AG08396 (cell line): ENCODE results near the gene ZNF33A.
"Not testable (repeated sequence)": the region's sequence is repeated elsewhere in the genome, so short reads cannot be mapped to it uniquely, and the experiment has no call there.

Source experiments
- DNase-seq: peaks from one replicate; pipeline ENCODE4 v3.0.0; 2012; ENCODE audit warnings: low spot score, mixed read lengths

ZNF33A gene

GRCh38 chr10:38010119-38010903 is at the start of gene ZNF33A:
ZNF33A (plus strand) TSS chr10:38010675; CDS start chr10:38012342, 1,667 bp downstream.
- no peak for DNase-seq

GRCh38 chr10:37965006-37965405 is 45.5 kb upstream of the ZNF33A start:
- DNase-seq: no peak

GRCh38 chr10:37972396-37972795 is 38.1 kb upstream of the ZNF33A start:
- DNase-seq: no peak

GRCh38 chr10:37975401-37975991 is 35.0 kb upstream of the ZNF33A start:
- DNase-seq: peak; percentile 10

- DNase-seq: peak; percentile 98
Observed at GRCh38 chr10:37976091-37976879, 34.2 kb upstream of the ZNF33A start, which contains the start of gene ZNF25. ZNF25 (minus strand) TSS chr10:37976647; CDS start chr10:37971722, 4,925 bp downstream.

- DNase-seq: no peak
Observed at GRCh38 chr10:37976880-37977203, 33.6 kb upstream of the ZNF33A start.

- DNase-seq: no peak
Observed at GRCh38 chr10:37991655-37992054, 18.8 kb upstream of the ZNF33A start.

GRCh38 chr10:37992083-37992482 is 18.4 kb upstream of the ZNF33A start:
- no peak for DNase-seq

GRCh38 chr10:37998920-37999319 is 11.6 kb upstream of the ZNF33A start:
- not testable (repeated sequence) for DNase-seq

GRCh38 chr10:38000474-38000873 is 10.0 kb upstream of the ZNF33A start:
- DNase-seq: not testable (repeated sequence)

GRCh38 chr10:38003026-38003425 is 7.4 kb upstream of the ZNF33A start:
- DNase-seq: no peak

GRCh38 chr10:38003588-38003987 is 6.9 kb upstream of the ZNF33A start:
- DNase-seq: no peak

GRCh38 chr10:38007551-38007950 is 2.9 kb upstream of the ZNF33A start:
- DNase-seq: no peak

- no peak for DNase-seq
Observed at GRCh38 chr10:38007991-38008390, 2.5 kb upstream of the ZNF33A start.

GRCh38 chr10:38016354-38016753 is 5.9 kb downstream of the ZNF33A start:
- DNase-seq: no peak

GRCh38 chr10:38019124-38019523 is 8.6 kb downstream of the ZNF33A start:
- DNase-seq: not testable (repeated sequence)

GRCh38 chr10:38025283-38025682 is 14.8 kb downstream of the ZNF33A start:
- no peak for DNase-seq

GRCh38 chr10:38027986-38028385 is 17.5 kb downstream of the ZNF33A start:
- no peak for DNase-seq

GRCh38 chr10:38032886-38033285 is 22.4 kb downstream of the ZNF33A start:
- DNase-seq: no peak

GRCh38 chr10:38038107-38038931 is 27.8 kb downstream of the ZNF33A start:
- DNase-seq: no peak

- DNase-seq: no peak
Observed at GRCh38 chr10:38038932-38039245, 28.4 kb downstream of the ZNF33A start.

GRCh38 chr10:38043516-38043915 is 33.0 kb downstream of the ZNF33A start:
- no peak for DNase-seq
